Erythroblast (primary cell): ENCODE results near the gene KRTAP4-11.

Source experiments
- GATA1 ChIP-seq: IDR thresholded peaks from 2 replicates; pipeline ENCODE4 v1.6.1; 2011; ENCODE audit warnings: low read depth, mild to moderate bottlenecking, control low read depth, low read length, moderate library complexity
- POLR2A ChIP-seq: IDR thresholded peaks from 2 replicates; pipeline ENCODE4 v1.6.1; 2011; ENCODE audit warnings: mild to moderate bottlenecking, low read length

DNA sequence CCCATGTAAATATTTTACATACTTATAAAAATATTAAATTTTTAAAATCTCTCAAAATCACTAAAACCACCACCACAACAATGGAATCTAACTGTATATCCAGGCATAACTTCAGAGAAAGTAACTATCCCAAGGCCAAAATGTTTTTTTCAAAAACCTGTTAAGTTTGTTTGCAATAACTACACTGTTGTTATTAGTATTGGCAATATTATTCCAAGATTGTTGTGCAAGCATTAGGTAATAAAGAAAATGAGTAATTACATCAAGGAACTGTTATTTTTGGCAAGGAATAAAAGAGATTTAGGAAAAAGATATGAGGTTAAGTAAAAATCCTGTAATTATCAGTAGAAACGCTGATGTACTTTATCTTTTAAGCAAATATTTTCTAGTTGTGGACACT lies 9.2 kb upstream of the KRTAP4-11 start:
- TF ChIP-seq POLR2A (no peak), GATA1 (no peak)
